Measurements from ENCODE around the gene CLSTN2.

GRCh38 chr3:140424726-140425125 is 489.7 kb downstream of the CLSTN2 start:
- TF ChIP-seq CTCF (IDR thresholded peaks at IDR 0.05; ENCODE audit: insufficient read depth, low read depth, low read length), result no peak
- TF ChIP-seq EZH2 (IDR thresholded peaks at IDR 0.05; ENCODE audit: insufficient read depth, low read length), result no peak
